Suprapubic skin (tissue), 4 donors: ENCODE data around the gene SUCNR1.
"Not testable (repeated sequence)": the region's sequence is repeated elsewhere in the genome, so short reads cannot be mapped to it uniquely, and the experiment has no call there.

Source experiments
- EP300 ChIP-seq: sonication (generic); formaldehyde crosslinking; IDR thresholded peaks from one replicate; pipeline ENCODE4 v1.6.1; 2017; ENCODE audit warnings: antibody characterized with exemption
- POLR2A ChIP-seq, 2 donors: fragments of 450-650 bp; IDR thresholded peaks; one replicate each; pipeline ENCODE4 v1.6.1; 2017; ENCODE audit warnings: antibody characterized with exemption in 2 of 2, mild to moderate bottlenecking in 2 of 2, moderate library complexity in 2 of 2
- POLR2AphosphoS5 ChIP-seq, 3 donors: sonication (generic); formaldehyde crosslinking; IDR thresholded peaks; one replicate each; pipeline ENCODE4 v1.6.1; 2017; ENCODE audit warnings: antibody characterized with exemption in 3 of 3
- TF ChIP-seq, protein P1 (sequence below), 2 donors: fragments of 200-600 bp in 1 of 2; fragments of 450-650 bp in 1 of 2; sonication (generic) in 1 of 2; IDR thresholded peaks; one replicate each; pipeline ENCODE4 v1.5.1; 2016 to 2019; ENCODE audit warnings: antibody characterized with exemption in 2 of 2, mild to moderate bottlenecking in 1 of 2, moderate library complexity in 1 of 2

DNA sequence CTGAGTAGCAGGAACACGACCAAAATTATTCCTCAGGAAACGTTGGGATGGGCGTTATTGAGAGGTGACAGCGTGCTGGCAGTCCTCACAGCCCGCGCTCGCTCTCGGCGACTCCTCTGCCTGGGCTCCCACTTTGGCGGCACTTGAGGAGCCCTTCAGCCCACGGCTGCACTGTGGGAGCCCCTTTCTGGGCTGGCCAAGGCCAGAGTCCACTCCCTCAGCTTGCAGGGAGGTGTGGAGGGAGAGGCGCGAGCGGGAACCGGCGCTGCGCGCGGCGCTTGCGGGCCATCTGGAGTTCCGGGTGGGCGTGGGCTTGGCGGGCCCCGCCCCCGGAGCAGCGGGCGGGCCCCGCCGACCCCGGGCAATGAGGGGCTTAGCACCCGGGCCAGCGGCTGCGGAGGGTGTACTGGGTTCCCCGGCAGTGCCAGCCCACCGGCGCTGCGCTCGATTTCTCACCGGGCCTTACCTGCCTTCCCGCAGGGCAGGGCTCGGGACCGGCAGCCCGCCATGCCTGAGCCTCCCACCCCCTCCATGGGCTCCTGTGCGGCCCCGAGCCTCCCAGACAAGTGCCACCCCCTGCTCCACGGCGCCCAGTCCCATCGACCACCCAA, 54.6 kb downstream of the SUCNR1 start:
- TF ChIP-seq, protein P1, sequence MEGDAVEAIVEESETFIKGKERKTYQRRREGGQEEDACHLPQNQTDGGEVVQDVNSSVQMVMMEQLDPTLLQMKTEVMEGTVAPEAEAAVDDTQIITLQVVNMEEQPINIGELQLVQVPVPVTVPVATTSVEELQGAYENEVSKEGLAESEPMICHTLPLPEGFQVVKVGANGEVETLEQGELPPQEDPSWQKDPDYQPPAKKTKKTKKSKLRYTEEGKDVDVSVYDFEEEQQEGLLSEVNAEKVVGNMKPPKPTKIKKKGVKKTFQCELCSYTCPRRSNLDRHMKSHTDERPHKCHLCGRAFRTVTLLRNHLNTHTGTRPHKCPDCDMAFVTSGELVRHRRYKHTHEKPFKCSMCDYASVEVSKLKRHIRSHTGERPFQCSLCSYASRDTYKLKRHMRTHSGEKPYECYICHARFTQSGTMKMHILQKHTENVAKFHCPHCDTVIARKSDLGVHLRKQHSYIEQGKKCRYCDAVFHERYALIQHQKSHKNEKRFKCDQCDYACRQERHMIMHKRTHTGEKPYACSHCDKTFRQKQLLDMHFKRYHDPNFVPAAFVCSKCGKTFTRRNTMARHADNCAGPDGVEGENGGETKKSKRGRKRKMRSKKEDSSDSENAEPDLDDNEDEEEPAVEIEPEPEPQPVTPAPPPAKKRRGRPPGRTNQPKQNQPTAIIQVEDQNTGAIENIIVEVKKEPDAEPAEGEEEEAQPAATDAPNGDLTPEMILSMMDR (IDR thresholded peaks at IDR 0.05), result not testable (repeated sequence)
- TF ChIP-seq POLR2AphosphoS5 (IDR thresholded peaks at IDR 0.05); POLR2A (IDR thresholded peaks at IDR 0.05); EP300: not testable (repeated sequence)
